ENCODE measurements around the gene SPINK2. TPM values are rescaled to one million over a fixed set of nuclear protein-coding genes. Genes with fewer than 3 reads are reported as not detected.

The SPINK2 gene
- polyA plus RNA-seq, 5 donors: 0.31 to 0.65 (median 0.45) TPM; not detected in 2

Other genes starting within 250 kb of the SPINK2 start
- 10 to 100 TPM; 29.8 to 46.2 (median 37.4) TPM for gene HOPX, start 140.4 kb downstream of the SPINK2 start, polyA plus RNA-seq (ENCODE audit: insufficient read depth in 1 of 5, insufficient read length in 5 of 5, low replicate concordance in 1 of 5)
- gene REST, start 86.2 kb upstream of the SPINK2 start, polyA plus RNA-seq (ENCODE audit: insufficient read depth in 1 of 5, insufficient read length in 5 of 5, low replicate concordance in 1 of 5): 10 to 100 TPM; 29.6 to 47.5 (median 42.6) TPM
- 10 to 100 TPM; 22.5 to 23.9 (median 23.3) TPM for gene NOA1, start 155.9 kb upstream of the SPINK2 start, polyA plus RNA-seq (ENCODE audit: insufficient read depth in 1 of 5, insufficient read length in 5 of 5, low replicate concordance in 1 of 5)
- 100 to 1,000 TPM in 4 of 5 donors, 10 to 100 TPM in 1; 91.1 to 133 (median 121) TPM for gene POLR2B, start 157.2 kb upstream of the SPINK2 start, polyA plus RNA-seq (ENCODE audit: insufficient read depth in 1 of 5, insufficient read length in 5 of 5, low replicate concordance in 1 of 5)